Ramos (cell line): ENCODE measurements around the gene UNC5B.
"Not testable (repeated sequence)": the region's sequence is repeated elsewhere in the genome, so short reads cannot be mapped to it uniquely, and the experiment has no call there.

Experiments used
- in situ Hi-C: fragments of 300-500 bp; cut with MboI; formaldehyde crosslinking; loops from one replicate; pipeline ENCODE4 v1.14.3; 2022; ENCODE audit warnings: low sequenced_read_pairs; ENCODE audit not compliant: unreplicated experiment

The UNC5B gene

DNA sequence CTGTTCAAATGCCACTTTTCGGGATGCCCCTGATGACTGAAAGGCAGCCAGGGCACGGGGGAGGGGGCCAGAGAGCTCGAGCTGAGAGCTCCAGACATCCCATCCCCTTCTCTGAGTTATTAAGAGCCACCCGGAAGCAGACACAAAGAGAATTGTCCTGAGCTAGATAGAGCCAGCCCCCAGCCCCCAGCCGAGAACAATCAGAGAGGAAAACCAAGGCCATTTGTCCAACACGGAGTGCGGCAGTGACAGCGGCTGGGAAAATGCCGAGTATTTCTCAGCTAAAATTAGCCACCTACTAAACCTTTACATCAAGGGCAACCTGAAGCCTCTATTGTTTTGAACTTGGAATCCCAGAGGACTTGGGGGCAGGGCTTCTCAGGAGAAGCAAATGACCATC, 51.0 kb downstream of the UNC5B start:
- in situ Hi-C loops: no loop called here

DNA sequence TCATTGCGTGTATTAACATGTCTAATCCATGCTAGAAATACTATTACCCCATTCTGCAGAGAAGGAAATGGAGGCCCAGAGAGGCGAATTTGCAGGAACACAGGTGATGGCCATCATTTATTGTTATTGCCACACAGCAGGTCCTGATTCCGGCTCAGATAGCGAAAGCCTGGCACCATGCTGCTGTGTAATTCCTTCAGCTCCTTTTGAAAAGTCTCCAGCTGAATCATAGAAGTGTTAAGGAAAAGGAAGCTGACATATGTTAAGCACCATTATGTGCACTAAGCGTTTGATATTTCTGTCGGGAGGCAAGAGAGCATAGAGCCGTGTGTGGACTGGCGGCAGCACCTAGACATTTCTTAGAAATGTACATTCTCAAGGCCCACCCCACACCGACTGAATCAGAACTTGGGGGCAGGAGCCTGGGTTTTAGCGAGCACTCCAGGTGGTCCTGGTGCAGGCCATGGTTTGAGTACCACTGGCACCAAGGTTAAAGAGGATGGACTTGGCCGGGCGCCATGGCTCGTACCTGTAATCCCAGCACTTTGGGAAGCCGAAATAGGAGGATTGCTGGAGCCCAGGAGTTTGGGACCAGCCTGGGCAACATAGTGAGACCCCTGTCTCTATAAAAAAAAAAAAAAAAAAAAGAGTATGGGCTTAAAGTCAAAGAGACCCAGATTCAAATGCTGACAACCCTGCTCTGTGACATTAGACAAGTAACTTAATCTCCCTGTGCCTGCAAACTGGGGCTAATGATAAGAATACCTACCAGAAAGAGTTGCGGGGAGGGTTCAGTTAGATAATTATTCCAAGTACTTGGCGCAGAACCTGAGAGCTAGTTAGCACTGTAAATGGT, 52.2 kb downstream of the UNC5B start:
- in situ Hi-C loops: no loop called here

DNA sequence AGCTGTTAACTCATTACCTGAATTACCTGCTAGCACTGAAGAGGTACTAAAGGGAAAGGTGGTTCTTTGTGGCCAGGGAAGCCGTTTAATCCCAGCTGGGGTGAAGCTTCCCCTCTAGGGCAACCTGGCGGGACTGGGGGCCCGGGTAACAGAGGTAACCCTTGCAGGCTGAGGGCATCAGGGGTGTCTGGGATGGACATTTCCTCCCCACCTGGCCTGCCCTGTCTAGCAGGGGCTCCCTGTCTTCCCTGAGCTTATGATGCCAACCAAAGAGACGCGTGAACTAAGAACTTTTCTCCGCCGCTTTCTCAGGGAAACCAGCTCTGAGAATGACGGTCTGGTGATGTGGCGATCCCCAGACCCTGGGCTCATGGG, 52.8 kb downstream of the UNC5B start:
- in situ Hi-C loops: no loop called here

DNA sequence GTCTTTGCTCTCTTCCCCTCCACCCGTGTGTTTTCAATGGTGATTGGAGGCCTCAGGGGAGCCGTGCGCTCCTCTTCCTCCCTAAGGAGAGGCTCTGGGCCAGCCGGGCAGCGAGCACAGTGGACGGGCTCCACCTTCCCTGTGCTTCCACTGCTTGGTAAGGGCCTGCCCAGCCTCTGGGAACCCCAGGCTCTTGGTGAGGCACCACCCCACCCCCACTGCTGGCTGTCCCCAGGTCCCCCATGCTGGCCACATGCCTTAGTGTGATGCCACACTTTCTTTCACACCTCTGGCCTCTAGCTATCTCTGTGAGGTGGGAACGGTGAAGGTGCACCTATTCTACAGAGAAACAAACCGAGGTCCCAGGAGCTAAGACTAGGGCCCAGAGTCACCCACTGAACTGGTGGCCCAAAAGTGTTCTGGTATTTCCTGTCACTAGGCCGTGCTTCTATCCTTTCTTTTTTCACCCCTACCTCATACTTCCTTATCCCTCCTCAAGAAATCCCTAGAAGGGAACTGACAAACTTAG, 53.3 kb downstream of the UNC5B start:
- in situ Hi-C loops: no loop called here

DNA sequence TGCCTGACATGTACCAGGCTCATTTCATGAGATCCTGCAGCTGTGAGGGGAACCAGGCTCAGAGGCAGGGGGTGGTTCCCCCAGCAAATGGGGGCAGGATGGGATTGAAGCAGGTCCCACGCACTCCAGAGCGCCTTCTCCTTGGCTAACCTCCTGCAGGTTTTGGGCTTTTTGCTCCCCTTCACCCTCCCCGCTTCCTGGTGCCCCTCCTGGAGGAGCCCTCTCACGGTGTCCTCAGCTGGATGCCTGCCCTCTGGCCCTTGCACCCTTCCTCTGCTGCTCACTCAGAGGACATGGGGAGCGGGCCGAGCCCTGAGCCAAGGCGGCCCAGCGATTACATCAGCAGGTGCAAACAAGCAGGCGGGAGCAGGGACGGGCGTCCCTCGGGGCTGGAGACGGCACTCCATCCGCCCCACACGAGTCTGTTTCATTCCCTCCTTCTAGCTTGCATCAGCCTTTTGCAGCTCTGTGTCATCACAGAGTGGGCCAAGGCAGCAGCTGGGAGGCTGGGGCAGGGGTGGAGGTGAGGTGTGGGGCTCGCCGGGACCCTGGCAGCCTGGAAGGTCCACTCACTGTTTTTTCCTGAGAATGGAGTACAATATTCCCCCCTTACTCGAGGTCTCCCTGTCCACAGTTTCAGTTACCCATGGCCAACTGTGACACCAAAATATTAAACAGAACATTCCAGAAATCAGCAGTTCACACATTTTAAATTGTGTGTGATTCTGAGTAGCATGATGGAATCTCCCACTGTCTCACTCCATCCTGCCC, 54.0 kb downstream of the UNC5B start:
- in situ Hi-C loops: no loop called here

DNA sequence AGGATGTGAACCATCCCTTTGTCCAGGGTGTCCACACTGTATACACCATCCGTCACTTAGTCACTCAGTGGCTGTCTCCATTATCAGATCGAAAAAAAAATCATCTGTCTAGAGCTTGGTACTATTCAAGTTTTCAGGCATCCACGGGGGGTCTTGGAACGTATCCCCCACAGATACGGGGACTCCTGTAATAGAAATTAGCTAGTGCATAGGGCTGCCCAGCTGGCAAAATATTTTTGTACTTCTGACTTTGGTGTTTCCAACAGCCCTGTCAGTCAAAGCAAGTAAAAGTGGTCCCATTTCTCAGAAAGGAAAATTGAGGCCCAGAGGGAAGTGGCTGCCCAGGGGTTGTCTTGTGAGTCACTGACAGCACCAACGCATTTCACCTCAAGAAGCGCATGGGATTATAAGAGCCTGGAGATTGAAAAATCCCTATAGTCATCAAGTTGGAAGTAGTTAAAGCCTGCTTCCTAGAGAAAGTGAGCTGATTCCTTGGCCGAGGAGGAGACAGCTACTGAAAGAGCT, 54.6 kb downstream of the UNC5B start:
- in situ Hi-C loops: no loop called here

DNA sequence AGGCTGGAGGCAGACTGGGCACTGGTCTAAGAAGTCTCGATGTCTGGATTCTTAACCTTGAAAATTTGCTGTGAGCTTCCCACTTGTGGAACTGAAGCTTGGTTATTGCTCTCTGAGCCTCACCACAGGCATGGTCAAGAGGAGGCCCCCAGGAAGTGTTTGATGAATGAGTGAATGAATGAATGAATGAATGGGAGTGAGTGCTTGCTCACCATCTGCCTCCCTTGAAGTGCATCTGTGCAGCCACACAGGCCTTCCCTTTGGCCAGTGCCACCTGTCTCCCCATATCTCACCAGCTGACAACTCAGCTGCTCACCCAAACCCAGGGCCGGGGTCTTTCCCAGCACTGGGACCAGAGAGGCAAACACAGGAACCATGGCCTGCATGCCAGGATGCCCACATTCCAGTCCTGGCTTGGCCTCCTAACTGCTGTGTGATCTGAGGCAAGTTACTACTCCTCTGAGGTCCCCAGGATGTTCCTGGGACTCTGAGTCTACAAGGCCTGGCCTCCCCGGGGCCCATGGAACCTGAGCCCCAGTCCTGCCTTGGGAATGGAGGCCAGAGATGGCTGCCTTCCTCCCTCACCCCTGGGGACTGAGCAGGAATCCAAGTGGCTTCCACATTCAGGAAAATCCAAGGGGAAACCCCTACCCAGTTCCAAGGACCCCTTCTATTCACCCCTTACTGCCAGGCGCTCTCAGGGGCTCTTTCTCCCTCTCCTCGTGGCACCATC, 55.3 kb downstream of the UNC5B start:
- in situ Hi-C loops: no loop called here

DNA sequence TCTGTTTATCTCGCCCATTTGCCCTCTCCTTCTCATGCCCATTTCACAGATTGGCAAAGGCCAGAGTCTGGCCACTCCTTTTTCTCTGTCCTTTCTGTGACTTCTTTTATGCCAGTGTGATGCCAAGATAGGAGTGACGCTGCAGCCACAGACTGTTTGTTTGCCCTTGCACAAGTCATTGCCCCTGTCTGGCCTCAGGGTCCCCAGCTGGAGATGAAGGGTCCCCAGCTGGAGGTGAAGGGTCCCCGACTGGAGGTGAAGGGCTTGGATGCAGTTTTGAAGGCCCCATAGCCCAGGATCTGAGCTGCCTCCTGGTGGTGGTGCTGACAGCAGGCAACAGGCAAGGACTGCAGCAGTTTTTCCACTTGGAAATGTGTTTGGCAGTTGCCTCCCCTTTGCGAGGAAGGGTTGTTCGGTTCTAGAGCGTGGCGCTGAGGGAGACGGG, 55.9 kb downstream of the UNC5B start:
- in situ Hi-C loops: no loop called here

DNA sequence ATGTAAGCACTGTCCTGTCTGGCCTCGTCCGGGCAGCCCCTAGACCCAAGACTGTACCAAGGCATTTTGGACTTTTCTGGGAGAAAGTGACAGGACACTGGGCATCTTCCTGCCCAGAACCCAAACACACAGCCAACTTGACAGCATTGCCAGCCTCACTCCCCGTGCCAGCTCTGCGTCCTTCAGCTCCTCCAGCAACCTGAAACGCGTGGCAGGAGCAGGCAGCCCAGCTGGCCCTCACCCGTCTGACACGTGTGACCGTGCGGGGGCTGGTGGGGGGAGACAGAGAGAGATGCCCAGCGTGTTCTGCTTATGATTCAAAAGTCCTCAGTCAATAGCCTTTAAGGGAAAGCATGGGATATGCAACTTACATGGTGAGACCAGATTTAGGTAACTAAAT, 56.4 kb downstream of the UNC5B start:
- in situ Hi-C loops: no loop called here

DNA sequence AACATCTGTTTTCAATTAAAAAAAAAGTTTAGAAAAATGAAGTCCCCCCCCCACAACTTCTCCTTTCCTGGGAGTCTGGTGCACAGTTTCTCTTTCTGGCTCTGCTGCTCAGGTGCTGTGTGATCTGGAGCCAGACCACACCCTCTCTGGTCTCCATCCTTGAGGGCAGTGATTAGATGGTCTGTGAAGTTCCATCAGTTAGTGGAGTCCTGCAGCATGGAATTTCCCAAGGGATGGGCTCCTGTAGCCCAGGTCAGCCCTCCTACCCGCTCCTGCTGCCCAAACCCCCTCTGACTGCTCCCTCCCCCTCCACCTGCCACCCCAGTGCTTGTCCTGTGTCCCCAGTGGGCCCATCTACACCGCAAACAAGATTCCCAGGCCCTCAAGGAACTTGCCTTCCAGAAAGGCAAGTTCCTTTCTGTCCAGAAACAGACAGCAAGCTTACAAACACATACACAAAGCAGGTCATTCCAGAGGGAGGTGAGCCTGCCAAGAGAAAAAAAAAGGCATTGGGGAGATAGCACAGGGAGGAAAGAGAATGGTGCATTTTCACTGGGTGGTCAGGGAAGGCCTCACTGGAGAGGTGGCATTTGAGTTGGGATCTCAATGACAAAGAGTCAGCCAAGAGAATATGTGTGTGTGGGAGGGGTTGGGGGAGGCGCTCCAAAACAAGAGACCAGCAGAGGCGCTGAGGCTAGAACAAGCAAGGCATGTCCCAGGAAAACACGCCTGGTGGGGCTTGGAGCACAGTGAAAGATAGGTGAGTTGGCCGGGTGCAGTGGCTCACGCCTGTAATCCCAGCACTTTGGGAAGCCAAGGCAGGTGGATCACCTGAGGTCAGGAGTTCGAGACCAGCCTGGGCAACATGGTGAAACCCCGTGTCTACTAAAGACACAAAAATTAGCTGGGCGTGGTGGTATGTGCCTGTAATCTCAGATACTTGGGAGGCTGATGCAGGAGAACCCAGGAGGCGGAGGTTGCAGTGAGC, 57.2 kb downstream of the UNC5B start:
- in situ Hi-C loops: no loop called here

DNA sequence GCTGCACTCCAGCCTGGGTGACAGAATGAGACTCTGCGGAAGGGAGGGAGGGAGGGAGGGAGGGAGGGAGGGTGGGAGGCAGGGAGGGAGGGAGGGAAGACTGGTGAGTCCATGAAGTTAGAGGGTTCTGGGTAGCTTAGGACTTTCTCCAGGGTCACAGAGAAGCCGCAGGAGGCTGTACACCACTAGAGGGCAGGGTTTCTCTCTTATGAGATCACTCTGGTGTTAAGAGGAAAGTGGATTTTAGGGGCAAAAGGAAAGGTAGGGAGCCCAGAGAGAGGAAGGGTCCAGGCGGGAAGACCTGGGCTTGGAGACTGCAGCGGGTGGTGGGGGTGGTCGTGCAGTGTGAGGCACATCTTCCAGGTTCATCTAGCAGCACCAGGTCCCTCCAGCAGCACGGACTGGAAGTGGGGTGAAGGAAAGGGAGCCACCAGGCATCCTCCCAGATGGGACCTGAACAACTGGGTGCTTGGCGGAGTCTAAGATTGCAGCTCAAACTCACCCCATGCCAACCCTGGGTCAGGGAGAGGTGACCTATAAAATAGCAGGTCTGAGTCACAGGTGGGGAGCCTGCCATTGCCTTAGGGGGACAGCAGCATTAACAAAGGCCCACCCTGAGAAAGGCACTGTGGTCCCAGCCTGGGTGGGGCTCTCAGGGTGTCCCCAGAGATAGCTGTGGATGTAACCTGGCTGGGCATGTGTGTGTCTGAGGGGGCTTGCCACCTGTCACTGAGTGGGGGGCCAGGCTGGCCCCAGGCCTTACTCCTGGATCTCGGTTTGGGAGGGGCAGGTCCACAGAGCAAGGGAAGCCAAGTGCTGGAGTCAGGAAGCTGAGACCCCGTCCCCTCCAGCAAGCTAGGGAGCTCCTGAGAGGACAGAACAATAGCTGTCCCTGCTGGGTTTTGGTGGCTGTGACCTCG, 58.2 kb downstream of the UNC5B start:
- in situ Hi-C loops: no loop called here

DNA sequence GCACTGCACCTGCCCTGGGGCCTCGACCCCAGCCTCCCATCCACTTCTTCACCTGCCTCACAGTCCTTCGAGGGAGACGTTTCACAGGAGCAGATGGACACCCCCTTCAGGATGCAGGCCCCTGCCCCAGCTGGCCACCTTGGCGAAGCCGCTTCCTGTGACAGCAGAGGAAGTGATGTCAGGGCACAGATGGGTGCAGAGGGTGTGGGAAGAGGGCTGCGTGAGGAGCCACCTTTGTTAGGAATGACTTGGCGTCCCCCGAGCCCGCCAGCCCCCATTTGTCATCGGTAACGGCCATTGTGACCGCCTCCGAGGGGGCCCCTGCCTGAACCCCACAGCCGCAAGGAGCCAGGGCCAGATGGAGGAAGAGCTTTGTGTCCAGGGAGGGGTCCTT, 59.3 kb downstream of the UNC5B start:
- in situ Hi-C loops: no loop called here

DNA sequence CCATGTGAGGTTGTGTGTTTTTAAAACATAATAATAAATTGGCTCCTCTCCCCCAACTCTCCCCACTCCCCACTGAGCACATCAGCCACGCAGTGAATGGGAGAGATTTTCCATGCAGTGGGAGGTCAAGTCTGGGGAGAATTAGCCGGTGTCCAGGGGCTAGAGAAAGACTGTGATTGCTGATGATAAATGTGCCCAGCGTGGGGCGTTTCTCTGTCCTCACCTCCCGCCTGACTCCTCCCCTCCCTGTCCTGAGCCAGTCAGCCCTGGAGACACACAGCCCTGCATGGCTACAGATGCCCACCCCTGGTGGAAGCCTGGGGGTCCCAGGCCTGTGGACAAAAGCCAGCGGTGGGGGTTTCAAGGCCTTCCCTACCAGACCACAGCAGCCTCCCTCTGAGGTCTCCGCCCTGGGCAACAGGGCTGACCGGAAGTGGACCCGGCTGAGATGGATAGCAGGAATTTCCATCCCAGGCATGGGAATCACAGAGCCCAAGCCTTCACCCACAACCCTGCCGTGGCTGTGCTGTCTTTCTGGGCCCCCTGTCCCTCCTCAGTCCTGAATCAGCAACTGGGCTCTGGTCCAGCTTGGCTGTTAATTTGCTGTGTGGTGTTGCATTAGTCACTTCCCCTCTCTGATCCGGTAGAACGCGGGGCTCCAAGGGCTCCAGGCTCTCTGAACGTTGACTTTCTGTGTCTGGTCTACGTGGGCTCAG, 59.8 kb downstream of the UNC5B start:
- in situ Hi-C loops: no loop called here

DNA sequence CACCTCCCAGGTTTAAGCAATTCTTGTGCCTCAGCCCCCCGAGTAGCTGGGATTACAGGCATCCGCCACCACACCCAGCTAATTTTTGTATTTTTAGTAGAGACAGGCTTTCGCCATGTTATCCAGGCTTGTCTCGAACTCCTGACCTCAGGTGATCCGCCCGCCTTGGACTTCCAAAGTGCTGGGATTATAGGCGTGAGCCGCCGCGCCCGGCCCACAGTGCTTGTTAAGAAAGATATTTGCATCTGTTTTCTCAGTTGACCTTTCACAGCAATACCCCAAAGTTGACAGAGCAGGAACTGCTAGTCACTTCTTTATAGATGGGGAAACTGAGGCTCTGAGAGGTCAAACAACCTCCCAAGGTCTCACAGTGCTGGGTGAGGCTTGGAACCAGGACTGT, 60.6 kb downstream of the UNC5B start:
- in situ Hi-C loops: not testable (repeated sequence)

DNA sequence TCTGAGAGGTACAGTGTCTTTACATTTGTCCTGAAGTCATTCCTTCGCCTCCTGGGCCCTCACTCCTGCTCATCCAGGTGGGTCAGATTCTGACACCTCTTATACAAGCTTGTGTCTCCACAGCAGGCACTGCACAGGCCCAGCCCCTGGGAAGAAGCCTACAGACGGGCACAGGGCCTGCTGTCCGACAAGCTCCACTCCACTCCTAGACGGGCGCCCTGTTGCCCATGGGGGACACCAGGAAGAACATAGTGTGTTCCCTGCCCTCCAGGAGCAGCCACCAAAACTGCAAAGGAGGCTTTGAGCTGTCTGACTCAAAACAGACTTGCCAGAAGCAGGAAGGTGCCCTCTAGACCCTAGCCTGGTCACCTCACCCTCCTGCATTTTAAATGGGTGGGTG, 61.1 kb downstream of the UNC5B start:
- in situ Hi-C loops: no loop called here

DNA sequence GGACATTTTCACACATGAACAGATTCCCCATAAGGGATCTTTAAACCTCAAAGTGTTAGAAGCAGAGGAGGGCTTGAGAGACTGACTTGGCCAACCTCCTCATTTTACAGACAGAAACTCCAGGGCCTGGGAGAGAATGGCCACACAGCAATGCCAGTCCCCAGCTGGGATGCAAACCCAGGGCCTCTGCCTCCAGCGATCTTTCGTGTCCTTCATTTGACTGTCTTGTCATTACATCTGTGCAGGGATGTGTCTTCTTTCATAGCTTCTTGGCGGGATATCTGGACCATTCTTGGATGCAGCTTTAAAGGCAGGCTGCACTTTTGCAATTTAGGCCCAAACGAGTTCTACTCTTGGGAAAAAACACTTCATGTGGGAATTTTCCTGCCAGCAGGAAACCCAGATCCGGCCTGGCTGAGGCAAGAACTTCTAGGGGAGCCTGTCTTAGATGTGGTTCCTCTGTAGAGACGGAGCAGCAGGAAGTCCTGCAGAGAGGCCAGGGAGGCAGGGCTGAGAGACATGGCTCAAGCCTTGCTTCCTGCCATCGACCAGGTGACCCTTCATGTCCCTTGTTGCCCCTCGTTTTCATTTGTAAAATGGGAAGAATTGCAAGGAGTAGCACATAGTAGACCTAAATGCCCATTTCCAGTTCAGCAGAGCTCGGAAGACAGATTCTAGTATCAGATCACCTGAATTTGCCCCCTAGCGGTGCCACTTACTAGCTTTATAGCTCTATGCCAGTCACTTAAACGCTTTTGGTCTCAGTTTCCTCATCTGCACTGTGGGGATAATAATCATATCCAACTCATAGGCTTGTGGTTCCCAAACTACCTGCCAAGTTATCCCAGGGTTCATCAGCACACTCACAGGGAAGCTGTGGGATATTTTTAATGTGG, 62.8 kb downstream of the UNC5B start:
- in situ Hi-C loops: no loop called here

DNA sequence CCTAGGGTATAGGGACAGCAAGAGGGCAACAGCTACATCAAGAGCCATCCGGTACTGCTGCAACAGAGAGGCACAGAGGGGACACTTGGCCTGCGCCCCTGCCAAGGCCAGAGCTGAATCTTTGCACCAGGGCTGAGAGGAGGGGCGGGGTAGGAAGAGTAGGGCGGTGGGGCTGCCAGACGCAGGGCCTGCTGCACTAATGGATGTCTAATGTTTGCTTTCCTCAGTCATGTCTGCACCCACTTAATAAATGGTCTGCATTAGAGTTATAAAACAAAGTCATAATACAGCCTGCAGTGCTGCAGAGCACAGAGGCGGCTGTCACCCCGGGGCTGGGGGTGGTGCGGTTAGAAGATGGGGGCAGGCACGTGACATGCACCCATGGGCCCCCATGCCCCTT, 64.5 kb downstream of the UNC5B start:
- in situ Hi-C loops: no loop called here
